AG04450 (cell line): Measurements from ENCODE around the gene CTBP2. TPM values are rescaled to one million over a fixed set of nuclear protein-coding genes. Genes with fewer than 3 reads are reported as not detected.

Experiments
- CTCF ChIA-PET: fragments of 300-600, 350-600 bp; formaldehyde crosslinking; extraction: SDS; loops from one replicate; lab custom pipeline; 2022; ENCODE audit warnings: antibody characterized with exemption, inconsistent platforms; lab: Charles Lee
- POLR2A ChIA-PET: fragments of 350-600 bp; formaldehyde crosslinking; extraction: SDS; loops from one replicate; lab custom pipeline; 2021; ENCODE audit warnings: antibody characterized with exemption, inconsistent platforms; lab: Yijun Ruan, JAX
- DNase-seq: peaks from one replicate; pipeline ENCODE4 v3.0.0-alpha.2; 2011; ENCODE audit warnings: low read depth, low spot score
- H3K27ac ChIP-seq: one replicate; pipeline ENCODE4 v1.5.1; 2012; ENCODE audit warnings: low read depth, low read length, control low read depth
- H3K27me3 ChIP-seq: one replicate; pipeline ENCODE4 v1.6.0; 2012; ENCODE audit warnings: low read length; ENCODE audit not compliant: control insufficient read depth, insufficient read depth
- H3K4me3 ChIP-seq: 2 replicates; pipeline ENCODE4 v1.5.1; 2011; ENCODE audit warnings: mild to moderate bottlenecking, low read depth, low read length, control low read depth
- H3K9me3 ChIP-seq: 2 replicates; pipeline ENCODE4 v1.5.1; 2012; ENCODE audit warnings: low read length; ENCODE audit not compliant: control insufficient read depth, insufficient read depth
- polyA plus RNA-seq: library from polyadenylated mRNA; depleted of rRNA; stranded (reverse); fragments of >200 nt; gene quantifications from 2 replicates; pipeline ENCODE4 v1.2.3, GENCODE V29; 2011
- TF ChIP-seq, protein P1 (sequence below): IDR thresholded peaks from 2 replicates; pipeline ENCODE4 v1.5.1; 2011; ENCODE audit warnings: low read depth, low read length, control low read depth, inconsistent platforms

Gene CTBP2
- polyA plus RNA-seq, 1 experiment: 52.5 TPM

DNA sequence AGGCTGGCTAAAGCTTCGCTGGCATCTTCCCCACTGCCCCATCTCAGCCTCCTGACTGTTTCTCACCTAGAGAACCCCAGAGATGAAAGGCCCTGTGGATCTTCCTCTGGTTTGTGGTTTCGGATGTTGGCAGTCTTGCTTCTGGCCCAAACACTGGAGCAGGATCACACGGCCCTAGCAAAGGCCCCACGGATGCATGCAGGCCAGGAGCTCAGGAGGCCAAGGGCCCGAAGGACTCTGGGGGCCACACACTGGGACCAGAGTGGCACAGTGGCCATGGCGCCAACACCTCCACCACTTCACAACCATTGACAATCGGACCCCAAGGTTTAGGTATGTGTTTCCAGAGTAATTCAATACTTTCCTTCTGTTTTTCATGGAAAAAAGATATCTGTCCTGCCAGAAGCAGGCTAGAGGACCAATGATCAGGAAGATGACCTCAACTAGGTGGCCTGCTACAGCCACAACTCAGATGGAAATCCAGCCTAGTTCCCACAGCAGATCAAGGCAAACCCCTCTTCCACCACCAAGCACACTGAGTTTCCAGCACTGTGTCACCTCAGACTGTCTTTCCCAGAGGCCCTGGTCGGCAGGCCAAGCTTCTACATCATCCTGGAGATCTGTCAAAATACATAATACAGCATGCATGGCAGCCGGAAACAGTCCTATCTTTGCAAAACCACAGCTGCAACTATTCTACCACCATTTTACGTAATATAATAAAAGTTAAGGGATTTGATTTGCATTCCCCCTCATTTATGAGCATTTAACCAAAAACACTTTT is 53.0 kb downstream of the CTBP2 start:
- DNase-seq: no peak
- ChIA-PET POLR2A (no interaction called here), CTCF (interaction anchor here (1.6 kb wide), 1 partner anchor 9 kb away, joined by 4 read pairs; no protein-coding TSS in a partner anchor)
- H3K9me3 ChIP-seq: peaks cover 4% of the 10 kb centered on the region
- no peak overlapping the region for H3K27ac ChIP-seq
- TF ChIP-seq, protein P1, sequence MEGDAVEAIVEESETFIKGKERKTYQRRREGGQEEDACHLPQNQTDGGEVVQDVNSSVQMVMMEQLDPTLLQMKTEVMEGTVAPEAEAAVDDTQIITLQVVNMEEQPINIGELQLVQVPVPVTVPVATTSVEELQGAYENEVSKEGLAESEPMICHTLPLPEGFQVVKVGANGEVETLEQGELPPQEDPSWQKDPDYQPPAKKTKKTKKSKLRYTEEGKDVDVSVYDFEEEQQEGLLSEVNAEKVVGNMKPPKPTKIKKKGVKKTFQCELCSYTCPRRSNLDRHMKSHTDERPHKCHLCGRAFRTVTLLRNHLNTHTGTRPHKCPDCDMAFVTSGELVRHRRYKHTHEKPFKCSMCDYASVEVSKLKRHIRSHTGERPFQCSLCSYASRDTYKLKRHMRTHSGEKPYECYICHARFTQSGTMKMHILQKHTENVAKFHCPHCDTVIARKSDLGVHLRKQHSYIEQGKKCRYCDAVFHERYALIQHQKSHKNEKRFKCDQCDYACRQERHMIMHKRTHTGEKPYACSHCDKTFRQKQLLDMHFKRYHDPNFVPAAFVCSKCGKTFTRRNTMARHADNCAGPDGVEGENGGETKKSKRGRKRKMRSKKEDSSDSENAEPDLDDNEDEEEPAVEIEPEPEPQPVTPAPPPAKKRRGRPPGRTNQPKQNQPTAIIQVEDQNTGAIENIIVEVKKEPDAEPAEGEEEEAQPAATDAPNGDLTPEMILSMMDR: no peak
- no peak overlapping the region for H3K4me3 ChIP-seq
- no peaks in the 10 kb centered on the region for H3K27me3 ChIP-seq

- TF ChIP-seq, protein P1: no peak
- DNase-seq: no peak
- no peak overlapping the region for H3K27ac ChIP-seq
- ChIA-PET CTCF (no interaction called here), POLR2A (no interaction called here)
- no peaks in the 10 kb centered on the region for H3K27me3 ChIP-seq
- peaks cover 4% of the 10 kb centered on the region for H3K9me3 ChIP-seq
- no peak overlapping the region for H3K4me3 ChIP-seq
These were observed 53.8 kb downstream of the CTBP2 start for GRCh38 chr10:125106586-125106985.

DNA sequence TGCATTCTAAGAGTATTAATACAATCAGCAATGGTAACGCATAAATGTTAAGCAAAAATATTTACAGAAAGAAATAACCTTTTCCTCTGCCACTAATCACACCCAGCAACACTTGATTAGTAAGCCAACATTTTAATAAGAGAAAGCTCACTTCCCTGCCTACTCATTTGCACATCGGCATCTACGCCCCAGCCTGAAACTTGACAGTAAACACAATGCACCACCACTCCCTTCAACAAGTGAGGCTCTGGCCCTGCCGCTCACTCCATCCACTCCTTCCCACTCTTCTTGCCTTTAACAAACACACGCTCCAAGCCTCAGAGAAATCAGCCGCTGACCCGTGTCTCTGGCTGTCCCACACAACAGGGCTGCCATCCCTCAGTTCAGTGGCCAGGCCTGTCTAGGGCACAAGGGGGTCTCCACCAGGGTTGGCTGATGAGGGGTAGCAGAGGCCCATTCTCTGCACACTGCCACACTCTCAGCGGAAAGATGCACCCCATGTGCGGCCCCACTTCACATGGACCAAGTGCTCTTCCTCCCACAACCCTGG is 54.6 kb downstream of the CTBP2 start:
- TF ChIP-seq, protein P1: no peak
- no peak overlapping the region for H3K4me3 ChIP-seq
- peaks cover 4% of the 10 kb centered on the region for H3K9me3 ChIP-seq
- DNase-seq: no peak
- H3K27me3 ChIP-seq: no peaks in the 10 kb centered on the region
- ChIA-PET CTCF (no interaction called here), POLR2A (no interaction called here)
- H3K27ac ChIP-seq: no peak overlapping the region

- H3K27me3 ChIP-seq: no peaks in the 10 kb centered on the region
- ChIA-PET CTCF (no interaction called here), POLR2A (no interaction called here)
- H3K4me3 ChIP-seq: no peak overlapping the region
- DNase-seq: no peak
- H3K27ac ChIP-seq: no peak overlapping the region
- TF ChIP-seq, protein P1: no peak
- peaks cover 4% of the 10 kb centered on the region for H3K9me3 ChIP-seq
These were observed 55.2 kb downstream of the CTBP2 start for GRCh38 chr10:125105155-125105554.

DNA sequence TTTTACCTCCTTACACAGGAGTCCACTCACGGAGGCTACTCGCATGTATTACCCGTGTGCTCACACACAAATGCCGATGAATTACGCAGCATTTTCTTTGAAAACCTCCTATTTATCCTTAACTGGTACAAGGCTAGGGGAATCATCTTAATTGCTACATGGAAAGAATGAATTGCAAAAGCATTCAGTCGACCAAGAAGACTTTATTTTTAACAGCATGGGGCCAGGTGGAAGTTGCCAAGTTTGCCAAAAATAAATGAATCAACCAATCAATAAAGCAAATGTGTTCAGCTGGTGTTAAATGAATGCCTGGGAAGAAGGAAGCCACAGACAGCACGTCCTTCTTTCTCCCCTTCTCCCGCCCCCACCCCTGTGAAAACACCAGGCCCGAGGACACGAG is 55.8 kb downstream of the CTBP2 start:
- Histone ChIP-seq H3K27me3 (no peaks in the 10 kb centered on the region), H3K9me3 (peaks cover 4% of the 10 kb centered on the region), H3K27ac (no peak overlapping the region), H3K4me3 (no peak overlapping the region)
- CTCF ChIA-PET: no interaction called here
- TF ChIP-seq, protein P1: no peak
- DNase-seq: no peak
- POLR2A ChIA-PET: no interaction called here
